ENCODE results near the gene SLAMF6. TPM values are rescaled to one million over a fixed set of nuclear protein-coding genes. Genes with fewer than 3 reads are reported as not detected.
"Not testable (repeated sequence)": the region's sequence is repeated elsewhere in the genome, so short reads cannot be mapped to it uniquely, and the experiment has no call there.

The SLAMF6 gene
- total and polyA plus RNA-seq, 5 donors from 2014 or later = 60.0 to 163 (median 127) TPM

GRCh38 chr1:160503087-160503486 is 20.0 kb downstream of the SLAMF6 start:
- H3K4me1 Mint-ChIP-seq = peaks cover 37 to 52% (median 43%) of the 10 kb centered on the region in 4 donors
- peaks cover 25 to 26% of the 10 kb centered on the region in 2 experiments for H3K9me3 ChIP-seq (ENCODE audit: control insufficient read depth in 2 of 2, low read length in 2 of 2)
- H3K36me3 Mint-ChIP-seq = peaks cover 68% of the 10 kb centered on the region
- no peaks in the 10 kb centered on the region for H3K27me3 Mint-ChIP-seq
- DNase-seq (no peak), ATAC-seq (ENCODE audit: low read depth in 2 of 2) (no peak)
- peaks cover 43% of the 10 kb centered on the region for H3K36me3 ChIP-seq (ENCODE audit: control insufficient read depth, insufficient read depth, low read length)
- peak overlapping the region; percentile 34 to 78 (median 45) for H3K27ac Mint-ChIP-seq
- no peak overlapping the region for H3K4me3 ChIP-seq (ENCODE audit: low read depth, low read length)
- no peaks in the 10 kb centered on the region for H3K4me1 ChIP-seq (ENCODE audit: control insufficient read depth, insufficient read depth, low read length, poor library complexity, severe bottlenecking)
- H3K27ac ChIP-seq (ENCODE audit: insufficient read depth, low read length, poor library complexity, severe bottlenecking) = no peak overlapping the region
- no peaks in the 10 kb centered on the region for H3K27me3 ChIP-seq (ENCODE audit: control insufficient read depth, insufficient read depth, low read length)
- H3K4me3 Mint-ChIP-seq = no peak overlapping the region
- peaks cover 1 to 38% (median 15%) of the 10 kb centered on the region in 7 donors for H3K9me3 Mint-ChIP-seq

DNA sequence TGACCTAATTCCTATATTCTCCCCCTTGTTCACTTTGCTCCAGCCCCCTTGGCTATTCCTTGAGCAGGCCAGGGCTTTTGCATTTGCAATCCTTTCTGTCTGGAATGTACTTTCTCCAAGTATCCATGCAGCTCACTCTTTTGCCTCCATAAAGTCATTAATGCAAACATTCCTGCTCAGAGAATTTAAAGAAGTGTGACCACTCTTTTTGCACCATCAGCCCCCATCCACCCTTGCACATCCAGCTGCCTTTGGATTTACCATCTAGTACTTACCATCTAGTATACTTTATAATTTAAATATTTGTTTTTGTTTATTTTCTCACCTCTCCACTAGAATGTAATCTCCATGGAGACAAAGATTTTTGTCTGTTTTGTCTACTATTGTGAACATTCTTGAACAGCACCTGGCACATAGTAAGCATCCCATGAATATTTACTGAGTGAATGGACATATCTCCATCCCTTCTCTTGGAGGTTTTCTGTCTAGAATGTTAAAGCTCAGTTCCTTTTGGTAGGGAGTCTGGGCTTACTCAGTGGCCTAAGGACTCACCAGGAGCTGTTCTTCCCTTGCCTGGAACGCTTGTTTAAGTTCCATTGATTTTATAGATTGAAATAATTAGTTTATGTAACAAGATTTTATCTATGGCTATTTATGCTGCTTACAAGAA is 22.6 kb downstream of the SLAMF6 start:
- H3K4me3 Mint-ChIP-seq = no peak overlapping the region
- H3K27me3 ChIP-seq (ENCODE audit: control insufficient read depth, insufficient read depth, low read length) = no peaks in the 10 kb centered on the region
- H3K36me3 ChIP-seq (ENCODE audit: control insufficient read depth, insufficient read depth, low read length) = peaks cover 42% of the 10 kb centered on the region
- H3K4me1 Mint-ChIP-seq = peaks cover 33 to 54% (median 43%) of the 10 kb centered on the region in 4 donors
- no peak for DNase-seq
- ATAC-seq (ENCODE audit: low read depth in 2 of 2) = no peak
- H3K9me3 Mint-ChIP-seq = peaks cover 0 to 16% (median 4%) of the 10 kb centered on the region in 7 donors
- no peaks in the 10 kb centered on the region for H3K4me1 ChIP-seq (ENCODE audit: control insufficient read depth, insufficient read depth, low read length, poor library complexity, severe bottlenecking)
- H3K9me3 ChIP-seq (ENCODE audit: control insufficient read depth in 2 of 2, low read length in 2 of 2) = peaks cover 3% of the 10 kb centered on the region in 2 experiments
- H3K27ac Mint-ChIP-seq = peak overlapping the region in 2 of 3 donors; percentile 37 to 78
- no peak overlapping the region for H3K27ac ChIP-seq (ENCODE audit: insufficient read depth, low read length, poor library complexity, severe bottlenecking)
- H3K36me3 Mint-ChIP-seq = peaks cover 55% of the 10 kb centered on the region
- no peaks in the 10 kb centered on the region for H3K27me3 Mint-ChIP-seq
- no peak overlapping the region for H3K4me3 ChIP-seq (ENCODE audit: low read depth, low read length)

GRCh38 chr1:160499631-160500030 is 23.4 kb downstream of the SLAMF6 start:
- Histone ChIP-seq H3K4me1 (ENCODE audit: control insufficient read depth, insufficient read depth, low read length, poor library complexity, severe bottlenecking) (no peaks in the 10 kb centered on the region), H3K9me3 (ENCODE audit: control insufficient read depth in 2 of 2, low read length in 2 of 2) (peaks cover 0 to 3% of the 10 kb centered on the region in 2 experiments), H3K27ac (ENCODE audit: insufficient read depth, low read length, poor library complexity, severe bottlenecking) (no peak overlapping the region), H3K36me3 (ENCODE audit: control insufficient read depth, insufficient read depth, low read length) (peaks cover 44% of the 10 kb centered on the region), H3K27me3 (ENCODE audit: control insufficient read depth, insufficient read depth, low read length) (no peaks in the 10 kb centered on the region), H3K4me3 (ENCODE audit: low read depth, low read length) (no peak overlapping the region)
- H3K27ac Mint-ChIP-seq = peak overlapping the region in 1 of 3 donors; percentile 37
- H3K4me3 Mint-ChIP-seq = no peak overlapping the region
- no peak for ATAC-seq (ENCODE audit: low read depth in 2 of 2)
- H3K4me1 Mint-ChIP-seq = peaks cover 33 to 53% (median 44%) of the 10 kb centered on the region in 4 donors
- H3K9me3 Mint-ChIP-seq = peaks cover 0 to 16% (median 4%) of the 10 kb centered on the region in 7 donors
- H3K27me3 Mint-ChIP-seq = no peaks in the 10 kb centered on the region
- DNase-seq = no peak
- peaks cover 57% of the 10 kb centered on the region for H3K36me3 Mint-ChIP-seq

- not testable (repeated sequence) for ATAC-seq (ENCODE audit: low read depth in 2 of 2); DNase-seq; H3K4me1 ChIP-seq (ENCODE audit: control insufficient read depth, insufficient read depth, low read length, poor library complexity, severe bottlenecking); H3K4me3 Mint-ChIP-seq; H3K27me3 ChIP-seq (ENCODE audit: control insufficient read depth, insufficient read depth, low read length); H3K4me3 ChIP-seq (ENCODE audit: low read depth, low read length); H3K9me3 ChIP-seq (ENCODE audit: control insufficient read depth in 2 of 2, low read length in 2 of 2); H3K27me3 Mint-ChIP-seq; H3K27ac ChIP-seq (ENCODE audit: insufficient read depth, low read length, poor library complexity, severe bottlenecking)
- peaks cover 56% of the 10 kb centered on the region for H3K36me3 Mint-ChIP-seq
- H3K4me1 Mint-ChIP-seq = peaks cover 27 to 45% (median 33%) of the 10 kb centered on the region in 4 donors
- peaks cover 54% of the 10 kb centered on the region for H3K36me3 ChIP-seq (ENCODE audit: control insufficient read depth, insufficient read depth, low read length)
- peaks cover 0 to 16% (median 4%) of the 10 kb centered on the region in 7 donors for H3K9me3 Mint-ChIP-seq
- peak overlapping the region in 2 of 3 donors; percentile 27 to 80 for H3K27ac Mint-ChIP-seq
These were observed 24.6 kb downstream of the SLAMF6 start for GRCh38 chr1:160498301-160499065.

DNA sequence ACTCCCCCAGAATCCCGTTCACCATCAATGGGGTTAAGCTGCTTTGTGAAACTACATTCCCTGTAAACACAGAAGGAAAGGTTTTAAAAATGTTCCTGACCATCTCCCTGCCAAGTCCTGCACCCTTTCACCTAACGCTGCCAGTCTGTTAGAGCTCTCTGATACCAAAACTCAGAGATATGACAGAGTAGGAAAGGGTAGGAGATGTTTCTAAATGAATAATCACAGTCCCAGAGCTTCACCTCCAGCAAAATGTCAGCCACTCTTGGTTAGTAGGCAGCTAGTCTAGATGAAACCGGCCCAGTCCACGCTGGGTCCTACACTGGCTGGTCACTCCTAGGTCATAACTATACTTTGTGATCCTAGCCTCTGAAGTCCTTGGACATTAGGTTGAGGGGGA is 26.7 kb downstream of the SLAMF6 start:
- ATAC-seq (ENCODE audit: low read depth in 2 of 2) (no peak), DNase-seq (no peak)
- no peak overlapping the region for H3K4me3 Mint-ChIP-seq
- H3K4me3 ChIP-seq (ENCODE audit: low read depth, low read length) = no peak overlapping the region
- no peaks in the 10 kb centered on the region for H3K27me3 ChIP-seq (ENCODE audit: control insufficient read depth, insufficient read depth, low read length)
- H3K4me1 ChIP-seq (ENCODE audit: control insufficient read depth, insufficient read depth, low read length, poor library complexity, severe bottlenecking) = no peaks in the 10 kb centered on the region
- H3K9me3 ChIP-seq (ENCODE audit: control insufficient read depth in 2 of 2, low read length in 2 of 2) = peaks cover 0 to 3% of the 10 kb centered on the region in 2 experiments
- peak overlapping the region in 2 of 3 donors; percentile 52 to 58 for H3K27ac Mint-ChIP-seq
- H3K4me1 Mint-ChIP-seq = peaks cover 17 to 26% (median 22%) of the 10 kb centered on the region in 4 donors
- peaks cover 0 to 16% (median 3%) of the 10 kb centered on the region in 7 donors for H3K9me3 Mint-ChIP-seq
- H3K27ac ChIP-seq (ENCODE audit: insufficient read depth, low read length, poor library complexity, severe bottlenecking) = no peak overlapping the region
- H3K27me3 Mint-ChIP-seq = no peaks in the 10 kb centered on the region
- peaks cover 40% of the 10 kb centered on the region for H3K36me3 Mint-ChIP-seq
- peaks cover 54% of the 10 kb centered on the region for H3K36me3 ChIP-seq (ENCODE audit: control insufficient read depth, insufficient read depth, low read length)

DNA sequence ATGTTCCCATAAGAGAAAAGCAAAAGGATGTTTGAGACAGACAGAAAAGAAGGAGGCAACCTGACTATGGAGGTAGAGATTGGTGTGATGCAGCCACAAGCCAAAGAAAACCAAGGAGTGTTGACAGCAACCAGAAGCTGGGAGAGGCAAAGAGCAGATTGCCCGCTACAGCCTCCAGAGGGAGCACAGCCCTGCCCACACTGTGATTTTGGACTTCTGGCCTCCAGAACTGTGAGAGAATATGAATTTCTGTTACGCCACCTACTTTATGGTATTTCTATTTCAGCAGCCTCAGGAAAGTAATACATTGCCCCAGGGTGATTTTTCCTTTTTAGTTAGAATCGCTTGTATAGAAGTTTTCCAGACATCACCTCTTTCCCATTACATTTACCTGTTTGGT is 28.4 kb downstream of the SLAMF6 start:
- DNase-seq (no peak), ATAC-seq (ENCODE audit: low read depth in 2 of 2) (no peak)
- no peak overlapping the region for H3K4me3 Mint-ChIP-seq
- H3K27me3 ChIP-seq (ENCODE audit: control insufficient read depth, insufficient read depth, low read length) = no peaks in the 10 kb centered on the region
- peaks cover 0 to 15% (median 3%) of the 10 kb centered on the region in 7 donors for H3K9me3 Mint-ChIP-seq
- H3K4me3 ChIP-seq (ENCODE audit: low read depth, low read length) = no peak overlapping the region
- peaks cover 48% of the 10 kb centered on the region for H3K36me3 Mint-ChIP-seq
- H3K36me3 ChIP-seq (ENCODE audit: control insufficient read depth, insufficient read depth, low read length) = peaks cover 61% of the 10 kb centered on the region
- no peaks in the 10 kb centered on the region for H3K4me1 ChIP-seq (ENCODE audit: control insufficient read depth, insufficient read depth, low read length, poor library complexity, severe bottlenecking)
- peaks cover 16 to 20% (median 17%) of the 10 kb centered on the region in 4 donors for H3K4me1 Mint-ChIP-seq
- peaks cover 0 to 2% of the 10 kb centered on the region in 2 experiments for H3K9me3 ChIP-seq (ENCODE audit: control insufficient read depth in 2 of 2, low read length in 2 of 2)
- H3K27ac Mint-ChIP-seq = peak overlapping the region; percentile 42 to 58 (median 46)
- H3K27me3 Mint-ChIP-seq = no peaks in the 10 kb centered on the region
- no peak overlapping the region for H3K27ac ChIP-seq (ENCODE audit: insufficient read depth, low read length, poor library complexity, severe bottlenecking)

DNA sequence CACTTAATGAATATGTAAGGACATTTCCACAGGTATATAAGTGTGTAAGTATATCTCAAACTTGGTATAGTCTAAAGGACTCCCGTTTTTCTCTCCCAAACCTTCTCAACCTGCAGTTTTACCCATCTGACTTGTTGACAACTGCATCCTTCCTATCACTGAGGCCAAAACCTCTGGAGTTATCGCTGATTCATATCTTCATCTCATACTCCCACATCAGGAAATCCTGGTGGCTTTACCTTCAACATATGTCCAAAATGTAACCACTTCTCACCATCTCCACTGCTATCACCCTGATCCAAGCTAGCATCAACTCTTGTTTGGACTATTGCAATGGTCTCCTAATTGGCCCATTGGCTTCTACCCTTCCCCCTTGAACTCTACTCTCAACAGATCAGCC is 30.4 kb downstream of the SLAMF6 start:
- Mint-ChIP-seq H3K27ac (no peak overlapping the region), H3K36me3 (peaks cover 45% of the 10 kb centered on the region), H3K4me3 (no peak overlapping the region), H3K27me3 (no peaks in the 10 kb centered on the region), H3K9me3 (no peaks in the 10 kb centered on the region), H3K4me1 (peaks cover 10 to 21% (median 14%) of the 10 kb centered on the region in 4 donors)
- no peaks in the 10 kb centered on the region for H3K9me3 ChIP-seq (ENCODE audit: control insufficient read depth in 2 of 2, low read length in 2 of 2)
- H3K27ac ChIP-seq (ENCODE audit: insufficient read depth, low read length, poor library complexity, severe bottlenecking) = no peak overlapping the region
- H3K27me3 ChIP-seq (ENCODE audit: control insufficient read depth, insufficient read depth, low read length) = no peaks in the 10 kb centered on the region
- ATAC-seq (ENCODE audit: low read depth in 2 of 2) (no peak), DNase-seq (no peak)
- no peak overlapping the region for H3K4me3 ChIP-seq (ENCODE audit: low read depth, low read length)
- no peaks in the 10 kb centered on the region for H3K4me1 ChIP-seq (ENCODE audit: control insufficient read depth, insufficient read depth, low read length, poor library complexity, severe bottlenecking)
- peaks cover 79% of the 10 kb centered on the region for H3K36me3 ChIP-seq (ENCODE audit: control insufficient read depth, insufficient read depth, low read length)
